ENCODE measurements around the gene FOXI3. TPM values are rescaled to one million over a fixed set of nuclear protein-coding genes. Genes with fewer than 3 reads are reported as not detected.

Gene FOXI3
- total RNA-seq, 2 donors from 2014 or later, result 0.93 to 2.8 TPM

DNA sequence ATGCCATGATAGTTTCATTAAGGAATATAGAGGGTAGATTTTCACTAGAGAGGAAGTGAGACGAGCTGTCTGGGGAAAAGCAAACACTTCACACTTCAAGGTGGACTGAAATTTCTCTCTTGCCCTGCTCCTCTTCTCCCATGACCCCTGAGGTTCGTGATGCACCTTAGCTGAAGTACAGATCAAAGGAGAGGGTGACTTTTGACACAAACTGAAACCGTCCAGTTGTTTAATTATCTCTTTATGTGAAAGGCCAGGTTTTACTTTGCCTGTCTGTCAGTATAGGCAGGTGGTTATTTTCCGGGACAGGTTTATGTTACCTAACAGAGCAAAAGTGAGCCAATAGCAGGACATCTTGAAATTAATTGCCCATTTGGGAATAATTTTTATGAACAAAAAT, 41.0 kb upstream of the FOXI3 start:
- Mint-ChIP-seq H3K27ac (no peak overlapping the region), H3K4me1 (peaks cover 16% of the 10 kb centered on the region), H3K36me3 (ENCODE audit: low read depth) (no peaks in the 10 kb centered on the region), H3K4me3 (no peak overlapping the region), H3K9me3 (no peaks in the 10 kb centered on the region), H3K27me3 (ENCODE audit: insufficient read depth) (peaks cover 20% of the 10 kb centered on the region)
- Histone ChIP-seq H3K36me3 (ENCODE audit: control insufficient read depth, insufficient read depth, low read length) (no peaks in the 10 kb centered on the region), H3K27me3 (ENCODE audit: control insufficient read depth, insufficient read depth, low read length, poor library complexity, severe bottlenecking) (peaks cover 23% of the 10 kb centered on the region), H3K9me3 (ENCODE audit: control insufficient read depth, low read length) (no peaks in the 10 kb centered on the region), H3K9ac (ENCODE audit: extremely low read depth, low read length, poor library complexity, severe bottlenecking) (no peak overlapping the region), H3K4me3 (ENCODE audit: low read length) (no peak overlapping the region), H3K27ac (ENCODE audit: low read depth, low read length) (no peak overlapping the region), H3K4me1 (ENCODE audit: control insufficient read depth, insufficient read depth, low read length) (peaks cover 7% of the 10 kb centered on the region)
- DNase-seq, result no peak
- TF ChIP-seq, protein P1, sequence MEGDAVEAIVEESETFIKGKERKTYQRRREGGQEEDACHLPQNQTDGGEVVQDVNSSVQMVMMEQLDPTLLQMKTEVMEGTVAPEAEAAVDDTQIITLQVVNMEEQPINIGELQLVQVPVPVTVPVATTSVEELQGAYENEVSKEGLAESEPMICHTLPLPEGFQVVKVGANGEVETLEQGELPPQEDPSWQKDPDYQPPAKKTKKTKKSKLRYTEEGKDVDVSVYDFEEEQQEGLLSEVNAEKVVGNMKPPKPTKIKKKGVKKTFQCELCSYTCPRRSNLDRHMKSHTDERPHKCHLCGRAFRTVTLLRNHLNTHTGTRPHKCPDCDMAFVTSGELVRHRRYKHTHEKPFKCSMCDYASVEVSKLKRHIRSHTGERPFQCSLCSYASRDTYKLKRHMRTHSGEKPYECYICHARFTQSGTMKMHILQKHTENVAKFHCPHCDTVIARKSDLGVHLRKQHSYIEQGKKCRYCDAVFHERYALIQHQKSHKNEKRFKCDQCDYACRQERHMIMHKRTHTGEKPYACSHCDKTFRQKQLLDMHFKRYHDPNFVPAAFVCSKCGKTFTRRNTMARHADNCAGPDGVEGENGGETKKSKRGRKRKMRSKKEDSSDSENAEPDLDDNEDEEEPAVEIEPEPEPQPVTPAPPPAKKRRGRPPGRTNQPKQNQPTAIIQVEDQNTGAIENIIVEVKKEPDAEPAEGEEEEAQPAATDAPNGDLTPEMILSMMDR (conservative IDR thresholded peaks at IDR 0.05), result no peak
- WGBS, 2 experiments (ENCODE audit: insufficient coverage in 1 of 2, insufficient read length in 1 of 2), result 97 to 100% methylated on average over 2 to 4 of the region's 4 CpGs

DNA sequence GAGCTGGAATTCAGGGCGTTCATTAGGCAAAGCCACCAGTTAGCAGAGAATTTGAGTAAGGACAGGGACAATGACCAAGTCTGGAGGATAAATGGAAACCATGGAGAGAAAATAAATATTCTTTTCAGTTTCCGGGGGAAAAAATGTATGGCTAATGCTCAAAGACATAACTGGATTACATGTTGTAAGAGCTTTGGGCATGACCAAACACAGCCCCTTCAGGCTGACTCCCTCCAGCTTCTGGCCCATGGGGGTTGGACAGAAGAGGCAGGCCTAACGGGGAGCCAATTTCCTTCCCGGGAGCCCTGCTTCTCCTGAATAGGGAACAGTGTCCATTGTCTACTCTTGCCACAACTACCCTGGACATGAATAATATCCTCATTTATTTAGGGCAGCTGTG, 39.5 kb upstream of the FOXI3 start:
- peaks cover 27% of the 10 kb centered on the region for H3K27me3 ChIP-seq (ENCODE audit: control insufficient read depth, insufficient read depth, low read length, poor library complexity, severe bottlenecking)
- no peak overlapping the region for H3K27ac ChIP-seq (ENCODE audit: low read depth, low read length)
- no peak overlapping the region for H3K4me3 Mint-ChIP-seq
- no peak overlapping the region for H3K4me3 ChIP-seq (ENCODE audit: low read length)
- no peak for DNase-seq
- H3K36me3 ChIP-seq (ENCODE audit: control insufficient read depth, insufficient read depth, low read length), result no peaks in the 10 kb centered on the region
- no peaks in the 10 kb centered on the region for H3K9me3 ChIP-seq (ENCODE audit: control insufficient read depth, low read length)
- TF ChIP-seq, protein P1 (conservative IDR thresholded peaks at IDR 0.05), result no peak
- H3K9ac ChIP-seq (ENCODE audit: extremely low read depth, low read length, poor library complexity, severe bottlenecking), result no peak overlapping the region
- H3K27me3 Mint-ChIP-seq (ENCODE audit: insufficient read depth), result peaks cover 22% of the 10 kb centered on the region
- H3K27ac Mint-ChIP-seq, result no peak overlapping the region
- peaks cover 13% of the 10 kb centered on the region for H3K4me1 Mint-ChIP-seq
- H3K4me1 ChIP-seq (ENCODE audit: control insufficient read depth, insufficient read depth, low read length), result peaks cover 4% of the 10 kb centered on the region
- no peaks in the 10 kb centered on the region for H3K36me3 Mint-ChIP-seq (ENCODE audit: low read depth)
- no peaks in the 10 kb centered on the region for H3K9me3 Mint-ChIP-seq
- WGBS, 2 experiments (ENCODE audit: insufficient coverage in 1 of 2, insufficient read length in 1 of 2), result 63 to 71% methylated on average over 3 to 4 of the region's 4 CpGs

DNA sequence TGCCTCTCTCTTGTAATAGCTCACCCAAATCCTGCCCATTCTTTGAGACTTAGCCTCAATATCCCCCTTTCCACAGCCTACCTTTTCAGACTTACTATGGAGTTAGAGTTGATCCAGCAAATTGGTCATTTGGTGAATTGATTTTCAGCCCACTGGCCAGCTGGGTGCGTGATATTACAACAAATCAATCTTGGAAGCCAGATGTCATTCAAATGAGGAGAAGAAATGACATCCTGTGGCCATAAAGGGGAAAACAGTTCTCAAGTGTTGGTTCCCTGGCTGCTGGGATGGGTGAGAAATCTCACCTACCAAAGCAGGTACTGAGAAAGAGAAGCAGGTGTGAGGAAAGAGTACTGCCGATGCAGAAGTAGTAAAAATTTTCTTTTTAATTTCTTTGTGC, 36.7 kb upstream of the FOXI3 start:
- H3K27me3 Mint-ChIP-seq (ENCODE audit: insufficient read depth), result peaks cover 32% of the 10 kb centered on the region
- no peaks in the 10 kb centered on the region for H3K4me1 ChIP-seq (ENCODE audit: control insufficient read depth, insufficient read depth, low read length)
- 81 to 89% methylated on average over 1 of the region's 2 CpGs for WGBS, 2 experiments (ENCODE audit: insufficient coverage in 1 of 2, insufficient read length in 1 of 2)
- H3K27ac ChIP-seq (ENCODE audit: low read depth, low read length), result no peak overlapping the region
- TF ChIP-seq, protein P1 (conservative IDR thresholded peaks at IDR 0.05), result peak; percentile 48
- H3K4me3 ChIP-seq (ENCODE audit: low read length), result no peak overlapping the region
- H3K4me3 Mint-ChIP-seq, result no peak overlapping the region
- peaks cover 48% of the 10 kb centered on the region for H3K27me3 ChIP-seq (ENCODE audit: control insufficient read depth, insufficient read depth, low read length, poor library complexity, severe bottlenecking)
- H3K9me3 Mint-ChIP-seq, result no peaks in the 10 kb centered on the region
- no peaks in the 10 kb centered on the region for H3K36me3 Mint-ChIP-seq (ENCODE audit: low read depth)
- H3K27ac Mint-ChIP-seq, result no peak overlapping the region
- no peak for DNase-seq
- H3K4me1 Mint-ChIP-seq, result peaks cover 3% of the 10 kb centered on the region
- no peaks in the 10 kb centered on the region for H3K9me3 ChIP-seq (ENCODE audit: control insufficient read depth, low read length)
- H3K36me3 ChIP-seq (ENCODE audit: control insufficient read depth, insufficient read depth, low read length), result no peaks in the 10 kb centered on the region
- H3K9ac ChIP-seq (ENCODE audit: extremely low read depth, low read length, poor library complexity, severe bottlenecking), result no peak overlapping the region

Measured in endodermal cell (in vitro differentiated cells).